Measurements from ENCODE around the gene GRB2.

Gene GRB2

GRCh38 chr17:75412455-75413317 is 7.2 kb upstream of the GRB2 start:
- peak; percentile 35 for DNase-seq (ENCODE audit: low read depth)

GRCh38 chr17:75411328-75412067 is 6.0 kb upstream of the GRB2 start:
- DNase-seq (ENCODE audit: low read depth) = no peak

GRCh38 chr17:75410141-75410540 is 4.7 kb upstream of the GRB2 start:
- no peak for DNase-seq (ENCODE audit: low read depth)

GRCh38 chr17:75407655-75408352 is 2.3 kb upstream of the GRB2 start:
- no peak for DNase-seq (ENCODE audit: low read depth)

GRCh38 chr17:75406222-75406615 is 741 bp upstream of the GRB2 start:
- DNase-seq (ENCODE audit: low read depth) = no peak

GRCh38 chr17:75404731-75405364 is 630 bp downstream of the GRB2 start:
- peak; percentile 28 for DNase-seq (ENCODE audit: low read depth)

GRCh38 chr17:75404223-75404730 is 1.2 kb downstream of the GRB2 start:
- DNase-seq (ENCODE audit: low read depth) = peak; percentile 23

- no peak for DNase-seq (ENCODE audit: low read depth)
Observed at GRCh38 chr17:75403131-75403530, 2.3 kb downstream of the GRB2 start.

- DNase-seq (ENCODE audit: low read depth) = no peak
Observed at GRCh38 chr17:75402026-75402425, 3.5 kb downstream of the GRB2 start.

GRCh38 chr17:75400326-75400939 is 5.0 kb downstream of the GRB2 start:
- DNase-seq (ENCODE audit: low read depth) = no peak

- DNase-seq (ENCODE audit: low read depth) = no peak
Observed at GRCh38 chr17:75398279-75398678, 7.2 kb downstream of the GRB2 start.

- no peak for DNase-seq (ENCODE audit: low read depth)
Observed at GRCh38 chr17:75397217-75397616, 8.3 kb downstream of the GRB2 start.

- DNase-seq (ENCODE audit: low read depth) = no peak
Observed at GRCh38 chr17:75396796-75397195, 8.7 kb downstream of the GRB2 start.

- no peak for DNase-seq (ENCODE audit: low read depth)
Observed at GRCh38 chr17:75396025-75396424, 9.5 kb downstream of the GRB2 start.

GRCh38 chr17:75394332-75394918 is 11.1 kb downstream of the GRB2 start:
- no peak for DNase-seq (ENCODE audit: low read depth)

GRCh38 chr17:75393523-75394331 is 11.8 kb downstream of the GRB2 start:
- DNase-seq (ENCODE audit: low read depth) = peak; percentile 80

- DNase-seq (ENCODE audit: low read depth) = no peak
Observed at GRCh38 chr17:75392559-75392958, 12.9 kb downstream of the GRB2 start.

GRCh38 chr17:75390982-75391381 is 14.5 kb downstream of the GRB2 start:
- DNase-seq (ENCODE audit: low read depth) = no peak

- no peak for DNase-seq (ENCODE audit: low read depth)
Observed at GRCh38 chr17:75388476-75389030, 16.9 kb downstream of the GRB2 start.

GRCh38 chr17:75387771-75388170 is 17.7 kb downstream of the GRB2 start:
- no peak for DNase-seq (ENCODE audit: low read depth)

Measured in T-helper 22 cell (primary cell).